GM19099 (cell line): ENCODE measurements around the gene GSG1L.

Experiments used
- POLR2A ChIP-seq: IDR thresholded peaks from 3 replicates; pipeline ENCODE4 v1.6.1; 2011; ENCODE audit warnings: low read depth; ENCODE audit not compliant: insufficient read length; ENCODE audit errors: extremely low read depth

Gene GSG1L

DNA sequence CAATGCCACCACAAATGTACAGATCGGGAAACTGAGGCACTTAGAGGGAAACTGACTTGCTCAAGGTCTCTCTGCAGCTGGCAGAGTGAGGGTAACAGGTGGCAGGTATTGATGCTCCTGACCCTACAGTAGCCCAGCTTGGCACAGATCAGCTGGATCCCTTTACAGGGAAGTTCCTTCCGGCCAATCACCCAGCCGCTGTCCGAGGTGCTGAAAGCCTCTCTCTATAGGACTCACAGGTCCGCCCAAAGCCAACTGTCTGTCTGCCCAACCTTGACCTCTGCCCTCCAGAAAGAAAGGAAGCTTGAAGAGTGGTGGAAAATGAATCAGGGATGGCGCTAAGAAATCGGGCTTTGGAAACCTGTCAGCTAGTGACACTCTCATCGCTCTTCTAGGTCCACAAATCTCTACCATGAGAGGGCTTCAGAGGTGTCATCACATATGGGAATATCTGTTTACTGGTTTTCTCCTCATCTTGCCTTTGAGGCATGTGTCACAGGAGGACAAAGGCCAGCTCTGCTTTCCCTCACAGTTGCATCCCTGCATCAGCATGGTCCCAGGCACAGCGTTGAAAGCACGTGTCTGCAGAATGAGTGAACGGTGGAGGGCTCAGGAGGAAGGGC is 267.4 kb downstream of the GSG1L start:
- TF ChIP-seq POLR2A = no peak

DNA sequence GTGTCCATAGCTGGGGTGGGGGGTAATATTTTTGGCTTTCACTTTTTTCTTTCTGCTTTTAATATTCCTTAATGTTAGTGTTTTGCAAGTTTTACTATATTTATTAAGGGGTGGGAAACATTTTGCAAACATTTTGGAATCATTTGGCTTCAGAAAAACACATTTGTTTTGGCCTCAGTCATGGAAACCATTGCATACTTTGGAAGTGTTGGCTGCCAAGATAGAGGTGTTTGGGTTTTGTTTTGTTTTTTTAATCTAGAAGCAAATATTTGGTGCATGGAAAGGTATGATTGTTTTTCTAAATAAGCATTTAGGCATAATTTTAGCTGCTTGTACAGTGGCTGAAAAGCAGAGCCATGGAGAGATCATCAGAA is 270.3 kb downstream of the GSG1L start:
- TF ChIP-seq POLR2A = no peak

DNA sequence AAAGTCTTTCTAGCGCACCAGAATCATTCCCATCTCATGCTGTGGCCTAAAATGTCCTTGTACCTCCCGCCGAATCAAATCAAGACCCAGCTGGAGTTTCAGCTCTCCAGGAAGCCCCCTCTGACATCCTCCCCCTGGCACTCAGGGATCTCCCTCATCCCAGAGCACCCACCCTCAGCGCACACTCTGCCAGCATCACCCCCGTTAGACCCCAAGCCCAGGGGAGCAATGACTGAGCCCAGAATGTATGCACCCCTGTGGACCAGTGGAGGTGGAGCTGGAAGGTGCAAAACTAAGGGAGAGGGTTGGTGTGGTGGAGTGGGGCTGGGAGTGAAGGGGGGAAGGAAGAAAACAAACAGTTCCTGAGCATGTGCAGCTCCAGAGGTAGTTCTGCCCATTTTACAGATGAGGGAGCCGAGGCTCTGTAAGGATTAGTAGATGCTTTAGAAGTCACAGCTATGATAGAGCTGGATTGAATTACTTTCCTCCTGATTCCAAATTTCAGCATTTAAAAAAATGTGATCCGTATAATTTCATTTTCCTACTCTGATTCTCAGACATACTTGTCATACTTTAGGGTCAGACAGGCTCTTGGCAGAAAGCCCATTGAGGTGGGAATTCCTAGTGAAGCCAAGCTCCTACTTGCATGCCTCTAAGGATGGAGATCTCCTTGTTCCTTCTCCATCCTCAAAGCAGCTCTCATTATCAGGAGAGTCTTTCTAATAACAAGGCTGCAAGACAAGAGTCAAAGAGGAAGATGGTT is 270.8 kb downstream of the GSG1L start:
- no peak for TF ChIP-seq POLR2A

DNA sequence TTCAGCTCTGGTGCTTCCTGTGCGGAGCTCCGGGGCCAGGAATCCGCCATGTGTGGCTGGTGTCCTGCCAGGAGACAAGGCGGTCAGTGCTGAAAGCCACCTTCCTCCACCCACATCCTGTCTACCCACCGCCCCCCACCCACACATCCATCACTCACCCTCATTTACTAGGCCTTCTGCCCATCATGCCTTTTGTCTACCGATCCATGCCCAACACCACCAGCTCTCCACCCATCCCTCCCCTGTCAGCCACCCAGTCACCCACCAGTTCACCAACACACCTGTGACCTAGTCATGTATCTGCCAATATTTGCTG is 272.2 kb downstream of the GSG1L start:
- TF ChIP-seq POLR2A = no peak

DNA sequence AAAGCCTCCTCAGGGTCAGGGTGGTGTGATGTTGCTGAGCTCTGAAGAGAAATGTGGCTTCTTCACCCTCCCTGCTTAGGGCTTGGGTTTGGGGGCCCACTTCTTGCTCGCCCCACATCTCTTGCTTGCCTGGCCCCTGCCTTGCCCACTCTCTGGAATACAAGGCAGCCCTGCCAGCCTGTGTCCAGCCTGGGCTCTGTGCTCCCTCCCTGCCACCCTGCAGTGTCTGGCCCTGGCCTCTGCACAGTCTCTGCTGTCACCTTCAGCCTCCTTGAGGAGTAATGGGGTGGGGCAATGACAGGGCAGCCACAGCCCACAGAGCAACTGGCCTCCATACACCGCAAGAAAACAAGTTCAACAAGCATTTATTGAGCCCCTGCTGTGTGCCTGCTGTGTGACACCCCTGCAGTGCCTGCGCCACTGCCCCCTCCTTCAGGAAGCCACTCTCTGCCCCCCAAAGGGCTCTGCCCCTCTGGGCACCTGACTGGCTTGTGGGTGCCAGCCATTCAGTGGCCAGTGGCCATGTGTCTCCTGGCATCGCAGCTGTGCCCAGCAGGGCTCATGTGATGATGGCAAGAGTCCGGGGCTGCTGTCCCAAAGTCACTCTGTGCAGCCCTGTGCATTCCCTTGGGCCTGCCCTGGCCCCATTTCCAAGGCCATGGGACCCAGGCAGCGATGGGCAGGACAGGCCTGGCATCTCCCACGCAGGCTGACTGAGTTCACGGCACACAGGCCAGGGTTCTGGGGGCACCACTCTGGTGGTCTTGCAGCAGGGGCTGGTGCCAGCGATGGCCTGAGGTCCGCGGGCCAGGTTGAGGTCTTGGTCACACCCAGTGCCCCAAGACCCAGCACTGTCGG is 272.7 kb downstream of the GSG1L start:
- TF ChIP-seq POLR2A = no peak

DNA sequence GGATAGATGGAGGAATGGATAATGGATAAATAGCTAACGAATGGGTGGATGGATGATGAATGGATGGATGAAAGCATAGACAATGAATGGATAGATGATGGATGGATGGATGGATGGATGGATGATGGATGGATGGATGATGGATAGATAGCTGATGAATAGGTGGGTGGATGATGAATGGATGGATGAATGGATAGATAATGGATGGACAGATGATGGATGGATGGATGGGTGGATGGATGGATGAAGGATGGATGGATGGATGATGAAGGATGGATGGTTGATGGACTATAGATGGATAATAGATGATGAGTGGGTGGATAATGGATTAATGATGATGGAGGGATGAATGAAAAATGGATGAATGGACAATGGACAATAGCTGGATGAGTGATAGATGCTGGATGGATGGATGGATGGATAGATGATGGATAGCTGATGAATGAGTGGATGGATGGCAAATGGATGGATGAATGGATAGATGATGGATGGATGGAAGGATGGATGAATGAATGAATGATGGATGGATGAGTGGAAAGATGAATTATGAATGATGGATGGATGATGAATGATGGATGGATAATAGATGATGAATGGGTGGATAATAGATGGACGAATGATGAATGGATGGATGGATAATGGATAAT is 273.8 kb downstream of the GSG1L start:
- no peak for TF ChIP-seq POLR2A

DNA sequence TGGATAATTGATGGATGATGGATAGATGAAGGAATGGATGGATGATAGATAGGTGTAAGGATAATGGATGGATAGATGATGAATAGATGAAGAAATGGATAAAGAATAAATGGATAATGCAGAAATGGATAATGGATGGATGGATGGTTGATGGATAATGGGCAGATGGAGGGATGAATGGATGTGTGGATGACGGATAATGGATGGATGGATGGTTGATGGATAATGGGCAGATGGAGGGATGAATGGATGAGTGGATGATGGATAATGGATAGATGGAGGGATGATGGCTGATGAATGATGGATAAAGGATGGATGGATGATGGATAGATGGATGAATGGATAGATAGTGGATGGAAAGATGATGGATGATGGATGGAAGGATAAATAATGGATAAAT is 274.4 kb downstream of the GSG1L start:
- TF ChIP-seq POLR2A = no peak

DNA sequence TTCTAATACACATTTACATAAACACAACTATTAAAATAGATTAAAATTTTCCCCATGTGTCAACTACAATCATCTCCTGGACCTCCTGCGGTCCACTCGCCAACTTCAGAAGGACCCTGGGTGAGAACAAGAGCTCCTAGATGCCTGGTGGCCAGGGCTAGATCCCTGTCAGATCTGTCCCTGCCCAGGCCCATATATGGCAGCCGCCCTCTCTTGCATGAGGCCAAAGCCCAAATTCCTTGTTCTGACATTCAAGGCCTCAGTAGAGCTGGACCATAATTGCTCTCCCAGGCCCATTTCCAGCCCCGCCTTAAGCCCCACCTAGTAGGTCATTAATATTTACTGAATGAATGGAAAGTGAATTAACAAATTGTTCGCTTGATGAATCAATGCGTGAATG is 275.8 kb downstream of the GSG1L start:
- TF ChIP-seq POLR2A = no peak

DNA sequence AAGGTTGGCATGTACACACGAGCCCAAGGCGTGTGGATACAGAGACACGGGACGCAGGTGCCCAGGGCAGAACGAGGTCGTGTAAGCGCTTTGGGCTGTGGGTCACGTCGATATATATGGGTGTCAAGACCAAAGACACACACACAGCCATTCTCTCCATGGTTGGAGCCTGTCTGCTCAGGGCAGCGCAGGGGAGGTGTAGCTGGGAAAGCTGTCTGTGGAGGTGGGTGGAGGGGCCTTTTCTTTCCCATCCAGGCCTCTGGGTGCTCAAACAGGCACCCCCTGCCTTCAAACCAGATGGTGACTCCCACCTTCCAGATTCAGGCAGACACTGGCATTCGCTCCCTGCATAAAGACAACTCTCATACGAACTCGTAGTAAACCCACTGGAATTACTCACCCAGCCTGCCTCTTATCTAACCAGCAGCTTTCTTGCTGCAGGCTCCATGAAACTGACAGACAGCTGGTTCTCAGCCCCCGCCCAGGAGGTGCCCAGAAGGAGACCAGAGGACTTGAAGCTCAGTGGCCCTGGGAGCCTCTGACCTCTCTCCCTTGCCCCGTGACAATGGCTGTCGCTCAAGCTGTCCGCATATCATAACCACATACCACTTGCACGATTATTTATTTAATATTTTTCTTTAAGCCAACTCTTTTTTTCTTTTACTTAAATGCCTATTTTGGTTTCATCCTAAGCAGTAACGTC is 276.4 kb downstream of the GSG1L start:
- no peak for TF ChIP-seq POLR2A

DNA sequence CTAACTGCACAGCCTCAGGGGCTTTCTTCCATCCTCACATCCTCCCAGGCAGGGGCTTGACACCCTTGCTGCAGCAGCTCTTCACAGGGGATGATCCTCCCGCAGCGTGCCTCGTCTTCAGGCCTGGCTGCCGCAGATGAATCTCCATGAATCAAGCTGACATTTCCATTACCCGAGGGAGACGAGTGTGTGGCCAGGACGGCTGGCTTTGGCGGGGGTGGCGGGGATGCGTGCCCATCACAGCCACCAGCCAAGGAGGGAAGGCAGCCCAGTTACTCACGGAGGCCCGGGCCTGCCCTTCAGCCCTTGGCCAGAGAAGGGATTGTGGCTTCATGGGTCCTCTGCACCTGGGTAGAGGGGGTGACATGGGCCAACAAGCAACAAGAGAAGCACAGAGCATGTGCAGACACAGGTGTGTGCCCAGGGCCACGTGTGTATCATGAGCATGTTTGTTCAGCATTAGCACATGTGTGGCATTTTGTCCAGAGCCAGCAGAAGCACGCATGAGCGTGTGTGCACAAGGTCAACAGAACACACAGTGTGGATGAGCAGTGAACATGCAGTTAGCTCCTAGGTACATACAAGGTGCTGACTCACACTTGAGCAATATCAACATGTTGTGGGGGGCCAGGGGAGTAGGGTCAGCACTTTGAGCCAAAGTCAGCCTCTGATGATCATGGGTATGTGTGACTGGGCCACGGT is 277.1 kb downstream of the GSG1L start:
- no peak for TF ChIP-seq POLR2A

DNA sequence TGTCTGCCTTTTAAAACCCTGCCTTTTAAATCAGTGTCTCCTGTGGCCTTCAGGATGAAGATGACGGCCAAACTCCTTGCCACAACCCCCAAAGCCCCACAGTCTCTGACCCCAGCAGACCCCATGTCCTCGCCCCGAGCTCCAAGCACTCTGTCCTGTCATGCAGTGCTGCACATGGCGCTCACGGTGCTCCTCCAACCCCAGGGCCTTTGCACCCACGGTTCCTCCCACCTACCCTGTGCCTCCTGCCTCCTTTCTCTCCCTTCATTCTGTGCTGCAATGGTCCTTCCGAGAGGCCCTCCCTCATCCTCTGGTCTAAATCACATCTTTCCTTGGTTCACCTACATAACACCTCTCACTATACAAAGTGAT is 278.2 kb downstream of the GSG1L start:
- TF ChIP-seq POLR2A = no peak

DNA sequence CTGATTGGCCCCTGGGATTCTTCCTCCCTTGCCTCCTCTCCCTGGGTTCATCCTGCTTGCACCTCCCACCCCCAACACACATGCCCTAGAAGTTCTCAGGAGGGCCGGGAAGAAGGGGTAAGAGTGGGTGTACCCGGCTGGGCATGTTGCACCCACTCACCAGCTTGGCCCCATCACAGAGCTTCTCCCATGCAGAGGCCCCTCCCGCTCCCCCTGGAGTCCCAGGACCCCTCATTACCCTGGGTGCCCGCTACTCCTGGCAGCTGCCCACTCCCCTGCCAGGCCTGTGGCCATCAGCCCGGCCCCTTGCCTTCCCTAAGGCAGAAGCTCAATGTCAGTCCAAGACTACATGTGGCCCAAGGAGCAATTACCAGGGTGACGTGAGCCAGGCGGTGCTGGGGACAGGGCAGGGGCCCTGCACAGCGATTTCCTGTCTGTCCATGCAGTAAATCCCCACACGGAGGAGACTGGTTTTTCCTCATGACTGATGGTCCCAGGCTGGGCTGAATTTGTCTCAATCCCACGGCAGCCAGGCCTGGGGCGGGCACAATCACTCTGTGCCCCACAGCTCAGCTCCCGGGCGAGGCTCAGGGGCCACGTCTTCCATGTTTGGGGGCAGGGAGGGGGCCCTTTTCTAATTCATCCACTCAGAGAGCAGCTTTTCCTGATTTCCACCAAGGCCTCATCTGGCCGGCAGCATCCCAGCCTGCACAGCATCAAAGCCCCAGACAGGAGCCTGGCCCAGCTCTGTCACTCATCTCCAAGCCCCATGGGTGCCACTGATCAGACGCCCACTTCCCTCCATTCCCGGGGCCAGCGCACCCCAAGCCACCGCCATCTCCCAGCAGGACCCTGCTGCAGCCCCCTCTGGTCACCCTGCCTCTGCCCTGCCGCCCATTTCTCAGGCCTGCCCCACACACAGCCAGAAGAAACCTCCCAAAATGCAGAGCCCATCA is 278.9 kb downstream of the GSG1L start:
- no peak for TF ChIP-seq POLR2A
